ENCODE data around the gene DNAH14.

- TF ChIP-seq ATF3 (IDR thresholded peaks at IDR 0.05; ENCODE audit: borderline replicate concordance, extremely low read depth, low read depth, low read length): no peak
- no peak for TF ChIP-seq CTCF (IDR thresholded peaks at IDR 0.05 in 2 of 3, conservative IDR thresholded peaks at IDR 0.05 in 1 of 3; ENCODE audit: control insufficient read depth in 2 of 3, extremely low read depth in 1 of 3, insufficient read depth in 1 of 3, low read depth in 3 of 3, low read length in 3 of 3)
- no peak for TF ChIP-seq GABPA (IDR thresholded peaks at IDR 0.05; ENCODE audit: low read depth)
- no peak for TF ChIP-seq ZNF207 (IDR thresholded peaks at IDR 0.05; ENCODE audit: borderline replicate concordance)
- TF ChIP-seq SUZ12 (IDR thresholded peaks at IDR 0.05; ENCODE audit: unreplicated experiment): no peak
- no peak for TF ChIP-seq MAX (IDR thresholded peaks at IDR 0.05; ENCODE audit: low read depth, low read length)
- TF ChIP-seq POLR2AphosphoS5 (IDR thresholded peaks at IDR 0.05; ENCODE audit: low read length): no peak
- TF ChIP-seq USF2 (IDR thresholded peaks at IDR 0.05; ENCODE audit: borderline replicate concordance, low read depth, low read length): no peak
- TF ChIP-seq TAF1 (IDR thresholded peaks at IDR 0.05; ENCODE audit: borderline replicate concordance, low read depth, low read length): no peak
- no peak for TF ChIP-seq ZNF274 (IDR thresholded peaks at IDR 0.05; ENCODE audit: insufficient read depth, insufficient read length)
These were observed 31.7 kb upstream of the DNAH14 start for GRCh38 chr1:224897529-224898327.

All from GM12878 (cell line).